IPS-15b (cell line): ENCODE results near the gene DPCD.

Experiments
- H3K27me3 ChIP-seq: one replicate; pipeline ENCODE4 v1.6.1; 2013; ENCODE audit warnings: low read length; ENCODE audit not compliant: control insufficient read depth, insufficient read depth
- H3K36me3 ChIP-seq: one replicate; pipeline ENCODE4 v1.6.1; 2013; ENCODE audit warnings: low read length; ENCODE audit not compliant: control insufficient read depth, insufficient read depth
- H3K4me1 ChIP-seq: one replicate; pipeline ENCODE4 v1.6.1; 2013; ENCODE audit warnings: mild to moderate bottlenecking, low read length; ENCODE audit not compliant: control insufficient read depth, insufficient read depth
- H3K4me3 ChIP-seq: one replicate; pipeline ENCODE4 v1.5.1; 2013; ENCODE audit warnings: low read depth, low read length
- H3K9ac ChIP-seq: one replicate; pipeline ENCODE4 v1.6.1; 2013; ENCODE audit warnings: low read depth, mild to moderate bottlenecking, low read length
- H3K9me3 ChIP-seq: one replicate; pipeline ENCODE4 v1.6.1; 2013; ENCODE audit warnings: mild to moderate bottlenecking, low read length; ENCODE audit not compliant: control insufficient read depth, insufficient read depth

Gene DPCD

GRCh38 chr10:101561068-101561915 is 26.8 kb upstream of the DPCD start:
- peaks cover 10% of the 10 kb centered on the region for H3K27me3 ChIP-seq
- H3K36me3 ChIP-seq = no peaks in the 10 kb centered on the region
- H3K9me3 ChIP-seq = no peaks in the 10 kb centered on the region
- no peak overlapping the region for H3K9ac ChIP-seq
- no peaks in the 10 kb centered on the region for H3K4me1 ChIP-seq
- H3K4me3 ChIP-seq = no peak overlapping the region

GRCh38 chr10:101562231-101562630 is 25.9 kb upstream of the DPCD start:
- Histone ChIP-seq H3K36me3 (no peaks in the 10 kb centered on the region), H3K4me1 (no peaks in the 10 kb centered on the region), H3K4me3 (no peak overlapping the region), H3K9me3 (no peaks in the 10 kb centered on the region), H3K9ac (no peak overlapping the region), H3K27me3 (peaks cover 18% of the 10 kb centered on the region)

- no peaks in the 10 kb centered on the region for H3K9me3 ChIP-seq
- H3K9ac ChIP-seq = no peak overlapping the region
- no peak overlapping the region for H3K4me3 ChIP-seq
- no peaks in the 10 kb centered on the region for H3K4me1 ChIP-seq
- no peaks in the 10 kb centered on the region for H3K36me3 ChIP-seq
- peaks cover 26% of the 10 kb centered on the region for H3K27me3 ChIP-seq
Observed at GRCh38 chr10:101563007-101563406, 25.1 kb upstream of the DPCD start.

GRCh38 chr10:101563497-101564040 is 24.6 kb upstream of the DPCD start:
- no peak overlapping the region for H3K9ac ChIP-seq
- peaks cover 32% of the 10 kb centered on the region for H3K27me3 ChIP-seq
- H3K9me3 ChIP-seq = no peaks in the 10 kb centered on the region
- H3K36me3 ChIP-seq = no peaks in the 10 kb centered on the region
- no peaks in the 10 kb centered on the region for H3K4me1 ChIP-seq
- H3K4me3 ChIP-seq = no peak overlapping the region

GRCh38 chr10:101564490-101564991 is 23.6 kb upstream of the DPCD start:
- H3K9me3 ChIP-seq = no peaks in the 10 kb centered on the region
- H3K4me3 ChIP-seq = no peak overlapping the region
- H3K4me1 ChIP-seq = no peaks in the 10 kb centered on the region
- no peak overlapping the region for H3K9ac ChIP-seq
- H3K36me3 ChIP-seq = no peaks in the 10 kb centered on the region
- peaks cover 39% of the 10 kb centered on the region for H3K27me3 ChIP-seq

- no peaks in the 10 kb centered on the region for H3K9me3 ChIP-seq
- H3K36me3 ChIP-seq = no peaks in the 10 kb centered on the region
- H3K4me1 ChIP-seq = no peaks in the 10 kb centered on the region
- peaks cover 41% of the 10 kb centered on the region for H3K27me3 ChIP-seq
- no peak overlapping the region for H3K4me3 ChIP-seq
- no peak overlapping the region for H3K9ac ChIP-seq
Observed at GRCh38 chr10:101565370-101565900, 22.7 kb upstream of the DPCD start.

GRCh38 chr10:101565936-101566332 is 22.2 kb upstream of the DPCD start:
- no peaks in the 10 kb centered on the region for H3K36me3 ChIP-seq
- H3K9ac ChIP-seq = no peak overlapping the region
- no peaks in the 10 kb centered on the region for H3K9me3 ChIP-seq
- H3K27me3 ChIP-seq = peaks cover 46% of the 10 kb centered on the region
- H3K4me1 ChIP-seq = no peaks in the 10 kb centered on the region
- peak overlapping the region; percentile 35 for H3K4me3 ChIP-seq

- H3K36me3 ChIP-seq = no peaks in the 10 kb centered on the region
- no peak overlapping the region for H3K9ac ChIP-seq
- no peaks in the 10 kb centered on the region for H3K4me1 ChIP-seq
- H3K4me3 ChIP-seq = peak overlapping the region; percentile 35
- H3K9me3 ChIP-seq = no peaks in the 10 kb centered on the region
- peaks cover 52% of the 10 kb centered on the region for H3K27me3 ChIP-seq
Observed at GRCh38 chr10:101566333-101567164, 21.6 kb upstream of the DPCD start.

GRCh38 chr10:101567165-101568006 is 20.7 kb upstream of the DPCD start:
- H3K9me3 ChIP-seq = no peaks in the 10 kb centered on the region
- H3K27me3 ChIP-seq = peaks cover 59% of the 10 kb centered on the region
- H3K9ac ChIP-seq = no peak overlapping the region
- peak overlapping the region; percentile 23 for H3K4me3 ChIP-seq
- no peaks in the 10 kb centered on the region for H3K4me1 ChIP-seq
- H3K36me3 ChIP-seq = no peaks in the 10 kb centered on the region

- Histone ChIP-seq H3K9ac (no peak overlapping the region), H3K36me3 (no peaks in the 10 kb centered on the region), H3K27me3 (peaks cover 67% of the 10 kb centered on the region), H3K4me3 (no peak overlapping the region), H3K9me3 (no peaks in the 10 kb centered on the region), H3K4me1 (no peaks in the 10 kb centered on the region)
Observed at GRCh38 chr10:101568054-101568745, 19.9 kb upstream of the DPCD start.
